Retinal pigment epithelial cell (primary cell): ENCODE results near the gene CEMIP2.
A peak's percentile ranks its signal among the peaks of the same experiment; 100 is the strongest.

Experiments
- DNase-seq: peaks from one replicate; pipeline ENCODE4 v3.0.0-alpha.2; 2010; ENCODE audit warnings: low read depth
- H3K4me3 ChIP-seq: 2 replicates; pipeline ENCODE4 v1.5.1; 2011; ENCODE audit warnings: mild to moderate bottlenecking, low read length, control low read depth, moderate library complexity
- TF ChIP-seq, protein P1 (sequence below): conservative IDR thresholded peaks from 2 replicates; pipeline ENCODE4 v1.5.1; 2011; ENCODE audit warnings: low read depth, low read length, control low read depth, inconsistent platforms

CEMIP2 gene

DNA sequence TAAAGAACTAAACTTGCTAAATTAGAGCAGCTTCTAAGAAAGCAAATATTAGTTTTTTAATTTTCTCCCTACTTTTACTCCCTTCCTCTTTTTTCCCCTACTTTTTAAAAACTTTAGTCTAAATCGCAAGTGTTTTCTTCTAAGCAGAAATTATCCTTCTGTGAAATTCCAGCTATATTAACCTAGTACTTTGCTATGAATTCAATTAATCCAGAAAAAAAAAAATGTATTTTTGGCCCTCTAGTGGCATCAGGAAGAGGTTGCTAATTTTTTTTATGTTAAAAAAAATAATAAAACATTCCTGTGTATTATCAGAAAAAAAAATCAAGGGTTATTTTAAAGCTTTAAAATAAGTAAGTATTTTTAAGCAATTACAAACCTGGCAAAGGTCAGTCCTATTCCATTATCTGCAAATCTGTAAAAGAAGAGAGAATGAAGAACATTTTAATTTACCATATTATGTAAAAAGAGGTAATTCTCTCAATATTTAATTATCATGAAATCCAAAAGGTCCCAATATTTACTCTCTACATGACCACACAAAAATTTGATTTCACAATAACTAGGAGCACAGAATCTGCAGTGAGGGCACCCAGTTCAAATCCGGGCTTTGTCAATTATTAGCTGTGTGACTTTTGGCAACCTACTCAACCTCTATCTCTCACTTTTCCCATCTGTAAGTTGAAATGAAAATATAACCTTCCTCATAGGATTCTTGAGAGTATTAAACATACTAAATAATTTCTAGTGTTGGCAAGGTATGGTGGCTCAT, 52.0 kb downstream of the CEMIP2 start:
- no peak overlapping the region for H3K4me3 ChIP-seq
- TF ChIP-seq, protein P1, sequence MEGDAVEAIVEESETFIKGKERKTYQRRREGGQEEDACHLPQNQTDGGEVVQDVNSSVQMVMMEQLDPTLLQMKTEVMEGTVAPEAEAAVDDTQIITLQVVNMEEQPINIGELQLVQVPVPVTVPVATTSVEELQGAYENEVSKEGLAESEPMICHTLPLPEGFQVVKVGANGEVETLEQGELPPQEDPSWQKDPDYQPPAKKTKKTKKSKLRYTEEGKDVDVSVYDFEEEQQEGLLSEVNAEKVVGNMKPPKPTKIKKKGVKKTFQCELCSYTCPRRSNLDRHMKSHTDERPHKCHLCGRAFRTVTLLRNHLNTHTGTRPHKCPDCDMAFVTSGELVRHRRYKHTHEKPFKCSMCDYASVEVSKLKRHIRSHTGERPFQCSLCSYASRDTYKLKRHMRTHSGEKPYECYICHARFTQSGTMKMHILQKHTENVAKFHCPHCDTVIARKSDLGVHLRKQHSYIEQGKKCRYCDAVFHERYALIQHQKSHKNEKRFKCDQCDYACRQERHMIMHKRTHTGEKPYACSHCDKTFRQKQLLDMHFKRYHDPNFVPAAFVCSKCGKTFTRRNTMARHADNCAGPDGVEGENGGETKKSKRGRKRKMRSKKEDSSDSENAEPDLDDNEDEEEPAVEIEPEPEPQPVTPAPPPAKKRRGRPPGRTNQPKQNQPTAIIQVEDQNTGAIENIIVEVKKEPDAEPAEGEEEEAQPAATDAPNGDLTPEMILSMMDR = peak; percentile 46
- DNase-seq = no peak

DNA sequence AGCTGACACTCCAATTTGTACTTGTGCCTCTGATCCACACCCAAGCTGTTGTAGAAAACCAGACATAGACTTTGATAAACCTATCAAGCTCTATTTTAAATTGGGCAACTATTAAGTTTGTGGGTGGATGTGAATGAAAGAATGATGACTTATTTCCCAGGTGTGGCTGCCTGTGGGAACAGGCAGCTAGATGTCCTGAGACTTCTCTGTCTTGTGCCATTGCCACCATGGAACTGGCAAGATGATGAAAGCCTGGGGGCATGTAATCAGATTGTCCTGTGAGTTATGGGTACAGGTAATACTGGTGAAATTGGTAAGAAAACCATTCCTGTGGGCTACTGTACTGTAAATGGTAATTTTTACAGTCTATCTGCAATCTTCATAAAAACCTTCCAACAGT, 57.5 kb downstream of the CEMIP2 start:
- H3K4me3 ChIP-seq = no peak overlapping the region
- no peak for DNase-seq
- TF ChIP-seq, protein P1 = no peak

DNA sequence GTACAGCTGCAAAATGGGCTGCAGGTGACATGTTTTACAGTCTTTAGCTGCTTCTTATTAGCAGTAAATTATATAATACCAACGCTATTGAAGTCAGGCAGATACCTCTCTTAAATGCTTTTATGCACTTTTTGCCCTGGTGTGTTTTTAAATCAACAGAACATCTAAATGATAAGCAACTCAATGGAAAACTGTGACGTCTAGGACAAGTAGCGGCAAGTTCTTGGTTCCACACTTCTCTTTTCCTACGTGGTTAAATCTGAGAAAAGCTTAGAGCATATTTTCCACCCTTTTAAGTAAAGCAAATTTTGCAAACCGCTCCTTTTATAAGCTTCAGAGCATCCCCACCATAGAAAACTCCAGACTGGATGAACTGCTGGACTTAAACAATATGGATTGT, 58.1 kb downstream of the CEMIP2 start:
- no peak overlapping the region for H3K4me3 ChIP-seq
- no peak for DNase-seq
- TF ChIP-seq, protein P1 = no peak

DNA sequence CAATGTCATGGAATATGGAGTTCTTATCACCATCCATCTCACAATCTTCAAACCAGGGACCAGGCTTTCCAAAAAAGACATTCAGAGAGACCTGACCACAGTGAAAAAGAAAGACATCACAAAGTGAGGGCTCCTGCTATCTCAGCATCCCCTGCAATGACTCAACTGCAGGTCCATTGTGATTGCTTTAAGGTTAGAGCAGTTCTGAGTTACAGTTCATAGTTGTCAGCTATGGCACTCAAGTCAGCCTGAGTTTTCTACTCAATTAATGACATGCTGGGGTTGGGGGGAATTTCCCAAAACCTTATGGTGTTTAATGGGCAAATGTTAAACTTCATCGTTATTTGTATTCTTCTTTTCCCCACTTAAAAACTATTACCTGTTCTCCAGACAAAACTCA, 58.9 kb downstream of the CEMIP2 start:
- no peak overlapping the region for H3K4me3 ChIP-seq
- TF ChIP-seq, protein P1 = no peak
- DNase-seq = no peak

DNA sequence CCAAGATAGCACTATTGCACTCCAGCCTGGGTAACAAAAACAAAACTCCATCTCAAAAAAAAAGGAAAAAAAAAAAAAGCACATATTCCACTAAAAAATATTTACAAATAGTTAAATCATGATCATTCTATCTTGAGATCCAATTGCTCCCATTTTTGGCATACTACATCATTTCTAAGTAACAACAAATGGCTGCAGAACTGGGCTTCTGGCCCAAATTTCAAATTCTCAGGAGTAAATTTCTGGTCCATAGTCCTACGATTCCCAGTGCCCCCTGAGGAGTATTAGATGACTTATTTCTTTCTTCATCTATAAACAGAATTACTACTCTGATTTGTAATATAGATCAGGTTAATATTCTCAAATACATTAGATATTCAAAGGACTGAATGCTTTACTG, 62.1 kb downstream of the CEMIP2 start:
- no peak for DNase-seq
- TF ChIP-seq, protein P1 = no peak
- H3K4me3 ChIP-seq = no peak overlapping the region

DNA sequence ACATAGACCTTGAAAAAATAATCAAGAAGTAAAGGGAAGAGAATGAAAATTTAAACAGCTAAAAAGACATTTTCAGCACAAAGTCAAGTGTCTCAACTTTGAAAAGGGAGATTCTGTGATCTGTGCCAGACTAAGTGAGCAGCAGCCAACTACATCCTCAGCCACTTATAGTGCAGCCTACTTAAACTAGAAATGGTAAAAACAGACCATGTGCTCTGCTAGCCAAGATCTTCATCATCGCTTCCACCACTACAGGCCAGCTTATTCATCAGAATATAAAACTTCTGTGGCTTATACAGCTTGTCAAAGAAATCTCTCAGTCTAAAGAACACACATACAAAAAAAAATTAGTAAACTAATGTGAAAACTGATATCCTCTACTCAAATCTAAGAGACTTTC, 63.5 kb downstream of the CEMIP2 start:
- DNase-seq = no peak

More for the DNA sequence above, 63.5 kb downstream of the CEMIP2 start:
- no peak overlapping the region for H3K4me3 ChIP-seq
- TF ChIP-seq, protein P1 = no peak
